ENCODE results near the gene MISFA.
"Not testable (repeated sequence)": the region's sequence is repeated elsewhere in the genome, so short reads cannot be mapped to it uniquely, and the experiment has no call there.

MISFA gene

GRCh38 chr11:18594088-18594487 lies 5.5 kb upstream of the MISFA start:
- H3K27me3 ChIP-seq (ENCODE audit: control insufficient read depth in 1 of 2, insufficient read depth in 2 of 2, low read length in 2 of 2); H3K4me3 ChIP-seq (ENCODE audit: low read depth in 1 of 2, low read length in 2 of 2); H3K9me3 ChIP-seq (ENCODE audit: low read length); H3K9ac ChIP-seq (ENCODE audit: low read length); H3K27ac ChIP-seq (ENCODE audit: low read depth, low read length): not testable (repeated sequence)
- Histone ChIP-seq H3K4me1 (ENCODE audit: insufficient read depth, low read length) (peaks cover 19% of the 10 kb centered on the region), H3K36me3 (ENCODE audit: insufficient read depth, low read length) (peaks cover 18% of the 10 kb centered on the region)

GRCh38 chr11:18594999-18595749 lies 4.4 kb upstream of the MISFA start:
- peaks cover 8% of the 10 kb centered on the region for H3K4me1 ChIP-seq (ENCODE audit: insufficient read depth, low read length)
- no peak overlapping the region for H3K4me3 ChIP-seq (ENCODE audit: low read depth in 1 of 2, low read length in 2 of 2)
- H3K9ac ChIP-seq (ENCODE audit: low read length), result no peak overlapping the region
- H3K36me3 ChIP-seq (ENCODE audit: insufficient read depth, low read length), result peaks cover 18% of the 10 kb centered on the region
- H3K27ac ChIP-seq (ENCODE audit: low read depth, low read length), result no peak overlapping the region
- H3K9me3 ChIP-seq (ENCODE audit: low read length), result no peaks in the 10 kb centered on the region
- no peaks in the 10 kb centered on the region for H3K27me3 ChIP-seq (ENCODE audit: control insufficient read depth in 1 of 2, insufficient read depth in 2 of 2, low read length in 2 of 2)

- no peak overlapping the region for H3K27ac ChIP-seq (ENCODE audit: low read depth, low read length)
- H3K9me3 ChIP-seq (ENCODE audit: low read length), result no peaks in the 10 kb centered on the region
- no peaks in the 10 kb centered on the region for H3K4me1 ChIP-seq (ENCODE audit: insufficient read depth, low read length)
- H3K9ac ChIP-seq (ENCODE audit: low read length), result no peak overlapping the region
- no peak overlapping the region for H3K4me3 ChIP-seq (ENCODE audit: low read depth in 1 of 2, low read length in 2 of 2)
- H3K36me3 ChIP-seq (ENCODE audit: insufficient read depth, low read length), result peaks cover 9% of the 10 kb centered on the region
- no peaks in the 10 kb centered on the region for H3K27me3 ChIP-seq (ENCODE audit: control insufficient read depth in 1 of 2, insufficient read depth in 2 of 2, low read length in 2 of 2)
Observed at GRCh38 chr11:18600915-18601569, 1.5 kb downstream of the MISFA start.

- H3K4me3 ChIP-seq (ENCODE audit: low read depth in 1 of 2, low read length in 2 of 2), result no peak overlapping the region
- no peak overlapping the region for H3K27ac ChIP-seq (ENCODE audit: low read depth, low read length)
- no peaks in the 10 kb centered on the region for H3K4me1 ChIP-seq (ENCODE audit: insufficient read depth, low read length)
- no peaks in the 10 kb centered on the region for H3K9me3 ChIP-seq (ENCODE audit: low read length)
- no peak overlapping the region for H3K9ac ChIP-seq (ENCODE audit: low read length)
- no peaks in the 10 kb centered on the region for H3K27me3 ChIP-seq (ENCODE audit: control insufficient read depth in 1 of 2, insufficient read depth in 2 of 2, low read length in 2 of 2)
- peaks cover 30% of the 10 kb centered on the region for H3K36me3 ChIP-seq (ENCODE audit: insufficient read depth, low read length)
Observed at GRCh38 chr11:18608376-18608775, 8.8 kb downstream of the MISFA start.

- H3K36me3 ChIP-seq (ENCODE audit: insufficient read depth, low read length), result peaks cover 57% of the 10 kb centered on the region
- no peaks in the 10 kb centered on the region for H3K4me1 ChIP-seq (ENCODE audit: insufficient read depth, low read length)
Observed at GRCh38 chr11:18611196-18611595, 11.6 kb downstream of the MISFA start.

GRCh38 chr11:18612394-18612793 lies 12.8 kb downstream of the MISFA start:
- Histone ChIP-seq H3K27me3 (ENCODE audit: control insufficient read depth in 1 of 2, insufficient read depth in 2 of 2, low read length in 2 of 2) (no peaks in the 10 kb centered on the region), H3K9me3 (ENCODE audit: low read length) (no peaks in the 10 kb centered on the region), H3K36me3 (ENCODE audit: insufficient read depth, low read length) (peaks cover 56% of the 10 kb centered on the region), H3K4me1 (ENCODE audit: insufficient read depth, low read length) (no peaks in the 10 kb centered on the region), H3K9ac (ENCODE audit: low read length) (no peak overlapping the region), H3K4me3 (ENCODE audit: low read depth in 1 of 2, low read length in 2 of 2) (no peak overlapping the region), H3K27ac (ENCODE audit: low read depth, low read length) (no peak overlapping the region)

More at GRCh38 chr11:18611196-18611595, 11.6 kb downstream of the MISFA start:
- H3K4me3 ChIP-seq (ENCODE audit: low read depth in 1 of 2, low read length in 2 of 2), result no peak overlapping the region
- no peak overlapping the region for H3K27ac ChIP-seq (ENCODE audit: low read depth, low read length)
- H3K9ac ChIP-seq (ENCODE audit: low read length), result no peak overlapping the region
- no peaks in the 10 kb centered on the region for H3K9me3 ChIP-seq (ENCODE audit: low read length)
- no peaks in the 10 kb centered on the region for H3K27me3 ChIP-seq (ENCODE audit: control insufficient read depth in 1 of 2, insufficient read depth in 2 of 2, low read length in 2 of 2)

GRCh38 chr11:18614667-18615066 lies 15.1 kb downstream of the MISFA start:
- Histone ChIP-seq H3K9me3 (ENCODE audit: low read length) (no peaks in the 10 kb centered on the region), H3K27me3 (ENCODE audit: control insufficient read depth in 1 of 2, insufficient read depth in 2 of 2, low read length in 2 of 2) (no peaks in the 10 kb centered on the region), H3K36me3 (ENCODE audit: insufficient read depth, low read length) (peaks cover 39% of the 10 kb centered on the region), H3K9ac (ENCODE audit: low read length) (no peak overlapping the region), H3K4me1 (ENCODE audit: insufficient read depth, low read length) (peaks cover 12% of the 10 kb centered on the region), H3K27ac (ENCODE audit: low read depth, low read length) (no peak overlapping the region), H3K4me3 (ENCODE audit: low read depth in 1 of 2, low read length in 2 of 2) (no peak overlapping the region)

GRCh38 chr11:18615628-18616392 lies 16.2 kb downstream of the MISFA start:
- peaks cover 34% of the 10 kb centered on the region for H3K36me3 ChIP-seq (ENCODE audit: insufficient read depth, low read length)
- no peak overlapping the region for H3K9ac ChIP-seq (ENCODE audit: low read length)
- no peak overlapping the region for H3K4me3 ChIP-seq (ENCODE audit: low read depth in 1 of 2, low read length in 2 of 2)
- no peaks in the 10 kb centered on the region for H3K9me3 ChIP-seq (ENCODE audit: low read length)
- peaks cover 12% of the 10 kb centered on the region for H3K4me1 ChIP-seq (ENCODE audit: insufficient read depth, low read length)
- no peaks in the 10 kb centered on the region for H3K27me3 ChIP-seq (ENCODE audit: control insufficient read depth in 1 of 2, insufficient read depth in 2 of 2, low read length in 2 of 2)
- H3K27ac ChIP-seq (ENCODE audit: low read depth, low read length), result no peak overlapping the region

- Histone ChIP-seq H3K4me1 (ENCODE audit: insufficient read depth, low read length) (peaks cover 12% of the 10 kb centered on the region), H3K9ac (ENCODE audit: low read length) (no peak overlapping the region), H3K27me3 (ENCODE audit: control insufficient read depth in 1 of 2, insufficient read depth in 2 of 2, low read length in 2 of 2) (no peaks in the 10 kb centered on the region), H3K9me3 (ENCODE audit: low read length) (no peaks in the 10 kb centered on the region), H3K36me3 (ENCODE audit: insufficient read depth, low read length) (peaks cover 29% of the 10 kb centered on the region), H3K27ac (ENCODE audit: low read depth, low read length) (no peak overlapping the region), H3K4me3 (ENCODE audit: low read depth in 1 of 2, low read length in 2 of 2) (no peak overlapping the region)
Observed at GRCh38 chr11:18617688-18618341, 18.2 kb downstream of the MISFA start.

- Histone ChIP-seq H3K9ac (ENCODE audit: low read length) (no peak overlapping the region), H3K4me1 (ENCODE audit: insufficient read depth, low read length) (peaks cover 12% of the 10 kb centered on the region), H3K4me3 (ENCODE audit: low read depth in 1 of 2, low read length in 2 of 2) (no peak overlapping the region), H3K9me3 (ENCODE audit: low read length) (no peaks in the 10 kb centered on the region), H3K27ac (ENCODE audit: low read depth, low read length) (no peak overlapping the region), H3K36me3 (ENCODE audit: insufficient read depth, low read length) (peaks cover 25% of the 10 kb centered on the region), H3K27me3 (ENCODE audit: control insufficient read depth in 1 of 2, insufficient read depth in 2 of 2, low read length in 2 of 2) (no peaks in the 10 kb centered on the region)
Observed at GRCh38 chr11:18618342-18619025, 18.9 kb downstream of the MISFA start.

GRCh38 chr11:18623707-18624106 lies 24.1 kb downstream of the MISFA start:
- Histone ChIP-seq H3K9ac (ENCODE audit: low read length) (no peak overlapping the region), H3K9me3 (ENCODE audit: low read length) (no peaks in the 10 kb centered on the region), H3K27ac (ENCODE audit: low read depth, low read length) (no peak overlapping the region), H3K36me3 (ENCODE audit: insufficient read depth, low read length) (no peaks in the 10 kb centered on the region), H3K4me1 (ENCODE audit: insufficient read depth, low read length) (peaks cover 5% of the 10 kb centered on the region), H3K27me3 (ENCODE audit: control insufficient read depth in 1 of 2, insufficient read depth in 2 of 2, low read length in 2 of 2) (no peaks in the 10 kb centered on the region), H3K4me3 (ENCODE audit: low read depth in 1 of 2, low read length in 2 of 2) (no peak overlapping the region)
